KMS-11 (cell line): Measurements from ENCODE around the gene TMEM38A.
A peak's percentile ranks its signal among the peaks of the same experiment; 100 is the strongest.

Experiments
- H2AFZ ChIP-seq: fragments of 200-600 bp; sonication (generic); 2 replicates; pipeline ENCODE4 v1.6.1; 2016; ENCODE audit warnings: antibody characterized with exemption, mixed run types, low read depth
- H3K27ac ChIP-seq: fragments of 200-600 bp; sonication (generic); 2 replicates; pipeline ENCODE4 v1.6.1; 2016; ENCODE audit warnings: mild to moderate bottlenecking, mixed run types
- H3K27me3 ChIP-seq: fragments of 200-600 bp; sonication (generic); 2 replicates; pipeline ENCODE4 v1.6.1; 2017; ENCODE audit warnings: mild to moderate bottlenecking, low read depth, mixed run types, moderate library complexity; ENCODE audit not compliant: insufficient read depth
- H3K36me3 ChIP-seq: fragments of 200-600 bp; sonication (generic); 2 replicates; pipeline ENCODE4 v1.6.1; 2017; ENCODE audit warnings: mild to moderate bottlenecking, mixed run types; ENCODE audit not compliant: insufficient read depth
- H3K4me1 ChIP-seq: fragments of 200-600 bp; sonication (generic); 2 replicates; pipeline ENCODE4 v1.6.1; 2016; ENCODE audit warnings: mild to moderate bottlenecking, low read depth, mixed run types; ENCODE audit not compliant: poor library complexity, severe bottlenecking
- H3K4me2 ChIP-seq: fragments of 200-600 bp; sonication (generic); 2 replicates; pipeline ENCODE4 v1.7.0; 2016; ENCODE audit warnings: mild to moderate bottlenecking, mixed run types
- H3K4me3 ChIP-seq: fragments of 200-600 bp; sonication (generic); IDR thresholded peaks from 2 replicates; pipeline ENCODE4 v1.6.1; 2017; ENCODE audit warnings: low read depth, low read length, mixed read lengths; ENCODE audit not compliant: insufficient read depth
- H3K79me2 ChIP-seq: fragments of 200-600 bp; sonication (generic); 2 replicates; pipeline ENCODE4 v1.6.1; 2016; ENCODE audit warnings: low read depth, mixed run types; ENCODE audit not compliant: insufficient read depth
- H3K9ac ChIP-seq: fragments of 200-600 bp; sonication (generic); 2 replicates; pipeline ENCODE4 v1.6.1; 2016; ENCODE audit warnings: mild to moderate bottlenecking, mixed run types
- H4K20me1 ChIP-seq: fragments of 200-600 bp; sonication (generic); 2 replicates; pipeline ENCODE4 v1.6.1; 2016; ENCODE audit warnings: mild to moderate bottlenecking, mixed run types; ENCODE audit not compliant: insufficient read depth
- CTCF ChIP-seq: fragments of 200-600 bp; sonication (generic); conservative IDR thresholded peaks from 2 replicates; pipeline ENCODE4 v1.6.1; 2017; ENCODE audit warnings: low read depth, mild to moderate bottlenecking, antibody characterized with exemption, low read length, moderate library complexity, mixed read lengths

TMEM38A gene

GRCh38 chr19:16628183-16628983 is 32.6 kb upstream of the TMEM38A start, which contains the start of gene MED26:
Gene MED26, minus strand, starts transcription at chr19:16628204. Its CDS starts 261 bp downstream, at chr19:16627943.
- Histone ChIP-seq H3K27me3 (no peaks in the 10 kb centered on the region), H3K4me3 (no peak within 1 kb of the TSS), H3K9ac (peak within 1 kb of the TSS; percentile 90), H2AFZ (peak within 1 kb of the TSS; percentile 48), H3K4me2 (peak within 1 kb of the TSS; percentile 96), H4K20me1 (peaks cover 12% of the 10 kb centered on the region; the same call in 1 of the 2 replicates), H3K36me3 (no peaks in the 10 kb centered on the region), H3K4me1 (peaks cover 63% of the 10 kb centered on the region), H3K27ac (peak within 1 kb of the TSS; percentile 96), H3K79me2 (peaks cover 56% of the 10 kb centered on the region)
- TF ChIP-seq CTCF = no peak

- peak overlapping the region; percentile 90 for H3K9ac ChIP-seq
- H3K4me2 ChIP-seq = peak overlapping the region; percentile 96
- peaks cover 56% of the 10 kb centered on the region for H3K4me1 ChIP-seq
- TF ChIP-seq CTCF = 0 out of 2 replicates have a peak, but pooled peaks have one; percentile 17
- peak overlapping the region; percentile 96 for H3K27ac ChIP-seq
- H3K79me2 ChIP-seq = peaks cover 48% of the 10 kb centered on the region
- peaks cover 12% of the 10 kb centered on the region; the same call in 1 of the 2 replicates for H4K20me1 ChIP-seq
- H3K27me3 ChIP-seq = no peaks in the 10 kb centered on the region
- peak overlapping the region; percentile 48; the same call in 1 of the 2 replicates for H2AFZ ChIP-seq
- no peaks in the 10 kb centered on the region for H3K36me3 ChIP-seq
- H3K4me3 ChIP-seq = no peak overlapping the region
Measured at GRCh38 chr19:16628984-16629691, 31.8 kb upstream of the TMEM38A start.

GRCh38 chr19:16631465-16631864 is 29.5 kb upstream of the TMEM38A start:
- Histone ChIP-seq H3K4me1 (peaks cover 33% of the 10 kb centered on the region), H4K20me1 (0 out of 2 replicates have a peak, but pooled peaks cover 1% of the 10 kb centered on the region), H3K4me3 (no peak overlapping the region), H2AFZ (no peak overlapping the region), H3K79me2 (peaks cover 25% of the 10 kb centered on the region), H3K27ac (no peak overlapping the region), H3K27me3 (no peaks in the 10 kb centered on the region), H3K4me2 (no peak overlapping the region), H3K9ac (no peak overlapping the region), H3K36me3 (no peaks in the 10 kb centered on the region)
- no peak for TF ChIP-seq CTCF

GRCh38 chr19:16637535-16637934 is 23.4 kb upstream of the TMEM38A start:
- Histone ChIP-seq H3K36me3 (peaks cover 6% of the 10 kb centered on the region; the same call in 1 of the 2 replicates), H4K20me1 (no peaks in the 10 kb centered on the region), H3K27me3 (no peaks in the 10 kb centered on the region), H3K27ac (no peak overlapping the region), H3K4me1 (peaks cover 3% of the 10 kb centered on the region), H3K9ac (no peak overlapping the region), H3K4me3 (no peak overlapping the region), H2AFZ (no peak overlapping the region), H3K4me2 (no peak overlapping the region), H3K79me2 (peaks cover 20% of the 10 kb centered on the region)
- no peak for TF ChIP-seq CTCF
